K562 (cell line): ENCODE measurements around the gene MUC5B. TPM values are rescaled to one million over a fixed set of nuclear protein-coding genes. Genes with fewer than 3 reads are reported as not detected.
A peak's percentile ranks its signal among the peaks of the same experiment; 100 is the strongest.

Source experiments
- BCOR ChIP-seq: fragments of 450-650 bp; IDR thresholded peaks from 2 replicates; pipeline ENCODE4 v1.6.1; 2016
- BDP1 ChIP-seq: IDR thresholded peaks from 3 replicates; pipeline ENCODE4 v1.6.1; 2011; ENCODE audit not compliant: insufficient read length, insufficient read depth
- CBX1 ChIP-seq: sonication (generic); IDR thresholded peaks from 2 replicates; pipeline ENCODE4 v1.6.1; 2016; ENCODE audit warnings: antibody characterized with exemption, low read depth, mild to moderate bottlenecking
- CCAR2 ChIP-seq: fragments of 200-400 bp; formaldehyde crosslinking; IDR thresholded peaks from 2 replicates; pipeline ENCODE4 v1.6.1; 2017; ENCODE audit warnings: mild to moderate bottlenecking, low read depth, low read length
- COPS2 ChIP-seq: fragments of 450-650 bp; conservative IDR thresholded peaks from 2 replicates; pipeline ENCODE4 v1.6.1; 2016; ENCODE audit warnings: mild to moderate bottlenecking, moderate library complexity
- DNMT1 ChIP-seq: fragments of 450-650 bp; IDR thresholded peaks from 2 replicates; pipeline ENCODE4 v1.6.1; 2016; ENCODE audit warnings: antibody characterized with exemption, mild to moderate bottlenecking
- ERF ChIP-seq: fragments of 450-650 bp; formaldehyde crosslinking; IDR thresholded peaks from 2 replicates; pipeline ENCODE4 v1.4.0; 2020; ENCODE audit warnings: mild to moderate bottlenecking, mixed read lengths
- GATAD2A ChIP-seq: fragments of 450-650 bp; IDR thresholded peaks from 2 replicates; pipeline ENCODE4 v1.6.1; 2017
- GTF2A2 ChIP-seq: IDR thresholded peaks from 2 replicates; pipeline ENCODE4 v1.6.1; 2016; ENCODE audit warnings: mild to moderate bottlenecking, missing genetic modification characterization, missing compliant biosample characterization
- MYNN ChIP-seq, 2 experiments: sonication (generic); formaldehyde crosslinking in 1 of 2; IDR thresholded peaks; 2 replicates each; pipeline versions ENCODE4 v1.5.0 to v1.6.1; 2016 to 2020; ENCODE audit warnings: antibody characterized with exemption in 1 of 2, missing genetic modification reagents in 1 of 2
- NCOA6 ChIP-seq: fragments of 450-650 bp; IDR thresholded peaks from 2 replicates; pipeline ENCODE4 v1.6.1; 2017; ENCODE audit warnings: mild to moderate bottlenecking
- NFE2 ChIP-seq: IDR thresholded peaks from 2 replicates; pipeline ENCODE4 v1.6.1; 2014; ENCODE audit warnings: antibody characterized with exemption, low read depth
- PURB ChIP-seq: sonication (generic); formaldehyde crosslinking; IDR thresholded peaks from 2 replicates; pipeline ENCODE4 v1.9.0; 2021; ENCODE audit warnings: low read depth, mild to moderate bottlenecking, missing genetic modification reagents
- RAD21 ChIP-seq, 2 experiments: fragments of 250-450 bp in 1 of 2; fragments of 450-650 bp in 1 of 2; sonication (Bioruptor Pico) in 1 of 2; formaldehyde crosslinking in 1 of 2; IDR thresholded peaks in 1 of 2; conservative IDR thresholded peaks in 1 of 2; 2 replicates each; pipeline versions ENCODE4 v1.4.0 to v1.8.0; 2020 to 2022; ENCODE audit warnings: mild to moderate bottlenecking in 2 of 2, moderate library complexity in 1 of 2
- SAP30 ChIP-seq: fragments of 200-600 bp; sonication (generic); IDR thresholded peaks from 2 replicates; pipeline ENCODE4 v1.6.1; 2012; ENCODE audit warnings: borderline replicate concordance, low read depth, mild to moderate bottlenecking, moderate library complexity, low read length, control low read depth, inconsistent platforms; ENCODE audit not compliant: insufficient read depth, poor library complexity, severe bottlenecking
- ZBTB17 ChIP-seq: fragments of 450-650 bp; formaldehyde crosslinking; IDR thresholded peaks from 2 replicates; pipeline ENCODE4 v1.4.0; 2020; ENCODE audit warnings: mild to moderate bottlenecking
- ZC3H11A ChIP-seq: IDR thresholded peaks from 2 replicates; pipeline ENCODE4 v1.6.1; 2012; ENCODE audit warnings: low read depth, low read length, improper control_type of control experiment
- ZNF133 ChIP-seq: fragments of 250-450 bp; sonication (Bioruptor Pico); IDR thresholded peaks from 2 replicates; pipeline ENCODE4 v1.4.0; 2020; ENCODE audit warnings: mild to moderate bottlenecking
- ZNF212 ChIP-seq: fragments of 450-650 bp; formaldehyde crosslinking; IDR thresholded peaks from 2 replicates; pipeline ENCODE4 v1.4.0; 2020; ENCODE audit warnings: mild to moderate bottlenecking
- ZNF324 ChIP-seq: fragments of 250-450 bp; sonication (Bioruptor Pico); IDR thresholded peaks from 2 replicates; pipeline ENCODE4 v1.4.0; 2020; ENCODE audit warnings: mild to moderate bottlenecking
- ZNF436 ChIP-seq: fragments of 250-450, 450-650 bp; sonication (Bioruptor Pico); formaldehyde crosslinking; IDR thresholded peaks from 2 replicates; pipeline ENCODE4 v1.7.0; 2020; ENCODE audit warnings: mild to moderate bottlenecking
- ZNF583 ChIP-seq: fragments of 250-450 bp; sonication (Bioruptor Pico); IDR thresholded peaks from 2 replicates; pipeline ENCODE4 v1.4.0; 2020
- ZNF76 ChIP-seq: fragments of 250-450 bp; sonication (Bioruptor Pico); IDR thresholded peaks from 2 replicates; pipeline ENCODE4 v1.4.0; 2020; ENCODE audit warnings: mild to moderate bottlenecking, moderate library complexity, borderline replicate concordance
- polyA plus RNA-seq, 8 experiments: library from polyadenylated mRNA; depleted of rRNA in 4 of 8; stranded (reverse) in 5 of 8; unstranded in 3 of 8; fragments of >200 nt; fragmentation: Nextera tagmentation in 2 of 8; fragmentation: Illumina TruSeq in 1 of 8; extraction: Ambion mirVana in 2 of 8; extraction: Trizol in 1 of 8; gene quantifications; 2 replicates each; pipeline versions ENCODE4 v1.2.1 to v1.2.3, GENCODE V29; 2011 to 2014; ENCODE audit warnings: inconsistent platforms in 1 of 8, missing spikeins in 1 of 8
- total RNA-seq, 7 experiments: library from RNA; depleted of rRNA in 6 of 7; stranded (reverse); fragments of >200 nt in 6 of 7; fragmentation: Illumina TruSeq in 2 of 7; extraction: Trizol in 2 of 7; gene quantifications; 2 replicates each; pipeline versions ENCODE4 v1.2.1 to v1.2.3, GENCODE V29; 2011 to 2021; ENCODE audit warnings: low replicate concordance in 1 of 7
- TF ChIP-seq, protein P1 (sequence below), 3 experiments: fragments of 200-800 bp in 1 of 3; sonication (Bioruptor generic) in 1 of 3; sonication (generic) in 1 of 3; formaldehyde crosslinking in 1 of 3; IDR thresholded peaks; 2 replicates each; pipeline versions ENCODE4 v1.6.1 to v1.8.0; 2016 to 2022; ENCODE audit warnings: mild to moderate bottlenecking in 2 of 3, missing compliant biosample characterization in 2 of 3, missing genetic modification characterization in 2 of 3, missing genetic modification reagents in 1 of 3
- TF ChIP-seq, protein P2 (sequence below): fragments of 200-800 bp; sonication (Bioruptor generic); IDR thresholded peaks from 2 replicates; pipeline ENCODE4 v1.6.1; 2017; ENCODE audit warnings: missing genetic modification characterization, missing compliant biosample characterization
- TF ChIP-seq, protein P3 (sequence below): fragments of 450-650 bp; formaldehyde crosslinking; IDR thresholded peaks from 2 replicates; pipeline ENCODE4 v1.4.0; 2020; ENCODE audit warnings: mild to moderate bottlenecking, moderate library complexity

MUC5B gene
- total and polyA plus RNA-seq, 9 of the 15 experiments (the other 6 are each of a cell fraction or from before 2014, with no cell fraction given) = 0.04 to 0.95 TPM; not detected in 7

DNA sequence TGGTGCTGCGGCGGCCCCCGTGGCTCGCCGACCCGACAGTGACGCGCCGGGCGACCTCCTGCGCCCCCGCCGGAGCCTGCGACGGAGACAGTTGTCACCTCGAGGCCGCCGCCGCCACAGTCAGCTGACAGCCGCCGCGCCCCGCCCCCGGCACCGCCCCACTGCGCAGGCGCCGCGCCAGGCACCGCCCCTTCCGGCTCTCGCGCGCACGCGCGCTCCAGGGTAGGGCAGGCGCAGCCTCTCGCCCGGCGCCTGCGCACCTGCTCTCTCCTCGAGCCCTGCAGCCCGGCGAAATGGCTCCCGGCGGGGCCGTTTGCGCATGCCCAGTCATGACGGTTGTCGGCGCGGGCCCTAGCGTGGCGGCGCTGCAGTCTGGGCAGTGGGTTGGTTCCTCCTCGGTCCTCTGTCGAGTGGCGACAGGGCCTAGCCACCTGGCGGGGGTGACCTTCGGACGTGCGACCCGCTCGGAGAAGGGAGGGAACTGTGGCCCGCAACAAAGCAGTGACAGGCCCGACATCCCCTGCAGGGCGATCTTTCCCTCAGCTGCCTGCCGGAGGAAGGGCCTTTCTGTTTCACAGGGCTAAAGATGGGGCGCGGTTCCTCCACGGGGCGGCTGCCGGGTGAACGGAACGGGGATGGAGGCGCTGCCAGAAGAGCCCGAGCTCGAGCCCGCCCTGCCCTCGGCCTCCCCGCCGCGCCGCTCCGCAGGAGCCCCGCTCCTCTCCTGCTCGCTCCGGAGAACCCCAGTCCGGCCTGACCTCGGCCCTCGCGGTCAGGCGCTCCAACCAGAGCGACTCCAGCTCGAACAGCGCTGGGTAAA is 86.8 kb downstream of the MUC5B start, which contains the start of gene TOLLIP (continued):
- TF ChIP-seq, protein P1, sequence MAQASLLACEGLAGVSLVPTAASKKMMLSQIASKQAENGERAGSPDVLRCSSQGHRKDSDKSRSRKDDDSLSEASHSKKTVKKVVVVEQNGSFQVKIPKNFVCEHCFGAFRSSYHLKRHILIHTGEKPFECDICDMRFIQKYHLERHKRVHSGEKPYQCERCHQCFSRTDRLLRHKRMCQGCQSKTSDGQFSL (CRISPR knock-in tag; IDR thresholded peaks at IDR 0.05) = no peak
- TF ChIP-seq, protein P1 (tag; IDR thresholded peaks at IDR 0.05) = peak in 1 of 2 experiments; percentile 37; a peak in 1 of 4 replicates
- TF ChIP-seq PURB (no peak), BCOR (no peak), BDP1 (no peak), COPS2 (no peak), NFE2 (peak; percentile 7; the same call in 1 of the 2 replicates), RAD21 (CRISPR knock-in tag; conservative IDR thresholded peaks at IDR 0.05 in 1 of 2, IDR thresholded peaks at IDR 0.05 in 1 of 2) (0 out of 4 replicates have a peak, but pooled peaks of 1 of the 2 experiments have one; percentile 9), DNMT1 (no peak), ZC3H11A (no peak), CBX1 (peak; percentile 47; the same call in 1 of the 2 replicates), CCAR2 (no peak), ZBTB17 (peak; percentile 29; the same call in 1 of the 2 replicates), ZNF212 (CRISPR knock-in tag) (no peak), GATAD2A (no peak), ZNF583 (CRISPR knock-in tag) (peak; percentile 56; the same call in 1 of the 2 replicates), MYNN (IDR thresholded peaks at IDR 0.05) (no peak), MYNN (CRISPR knock-in tag; IDR thresholded peaks at IDR 0.05) (no peak), SAP30 (peak; percentile 90), ERF (CRISPR knock-in tag) (peak; percentile 83; the same call in 1 of the 2 replicates), ZNF436 (CRISPR knock-in tag) (no peak), ZNF133 (CRISPR knock-in tag) (no peak), GTF2A2 (no peak), ZNF76 (CRISPR knock-in tag) (no peak), ZNF324 (CRISPR knock-in tag) (no peak), NCOA6 (no peak)
- TF ChIP-seq, protein P2, sequence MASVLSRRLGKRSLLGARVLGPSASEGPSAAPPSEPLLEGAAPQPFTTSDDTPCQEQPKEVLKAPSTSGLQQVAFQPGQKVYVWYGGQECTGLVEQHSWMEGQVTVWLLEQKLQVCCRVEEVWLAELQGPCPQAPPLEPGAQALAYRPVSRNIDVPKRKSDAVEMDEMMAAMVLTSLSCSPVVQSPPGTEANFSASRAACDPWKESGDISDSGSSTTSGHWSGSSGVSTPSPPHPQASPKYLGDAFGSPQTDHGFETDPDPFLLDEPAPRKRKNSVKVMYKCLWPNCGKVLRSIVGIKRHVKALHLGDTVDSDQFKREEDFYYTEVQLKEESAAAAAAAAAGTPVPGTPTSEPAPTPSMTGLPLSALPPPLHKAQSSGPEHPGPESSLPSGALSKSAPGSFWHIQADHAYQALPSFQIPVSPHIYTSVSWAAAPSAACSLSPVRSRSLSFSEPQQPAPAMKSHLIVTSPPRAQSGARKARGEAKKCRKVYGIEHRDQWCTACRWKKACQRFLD = peak; percentile 91
- TF ChIP-seq, protein P3, sequence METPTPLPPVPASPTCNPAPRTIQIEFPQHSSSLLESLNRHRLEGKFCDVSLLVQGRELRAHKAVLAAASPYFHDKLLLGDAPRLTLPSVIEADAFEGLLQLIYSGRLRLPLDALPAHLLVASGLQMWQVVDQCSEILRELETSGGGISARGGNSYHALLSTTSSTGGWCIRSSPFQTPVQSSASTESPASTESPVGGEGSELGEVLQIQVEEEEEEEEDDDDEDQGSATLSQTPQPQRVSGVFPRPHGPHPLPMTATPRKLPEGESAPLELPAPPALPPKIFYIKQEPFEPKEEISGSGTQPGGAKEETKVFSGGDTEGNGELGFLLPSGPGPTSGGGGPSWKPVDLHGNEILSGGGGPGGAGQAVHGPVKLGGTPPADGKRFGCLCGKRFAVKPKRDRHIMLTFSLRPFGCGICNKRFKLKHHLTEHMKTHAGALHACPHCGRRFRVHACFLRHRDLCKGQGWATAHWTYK (CRISPR knock-in tag) = peak; percentile 80; the same call in 1 of the 2 replicates
